Caki2 (cell line): ENCODE results near the gene SSBP3. TPM values are rescaled to one million over a fixed set of nuclear protein-coding genes. Genes with fewer than 3 reads are reported as not detected.

Experiments used
- DNase-seq: peaks from one replicate; pipeline ENCODE4 v3.0.0-alpha.2; 2015; ENCODE audit warnings: low read depth
- in situ Hi-C: cut with HindIII; loops from 2 replicates; pipeline ENCODE4 v1.10.0; 2016; ENCODE audit warnings: low sequenced_read_pairs, low pct_unique_long_range_greater_than_20kb, mixed read lengths
- total RNA-seq: library from RNA; depleted of rRNA; stranded (reverse); fragments of >200 nt; shearing (Covaris generic); gene quantifications from 2 replicates; pipeline ENCODE4 v1.2.3, GENCODE V29; 2014; ENCODE audit warnings: low replicate concordance

SSBP3 gene
- total RNA-seq, 1 experiment from 2014 or later: 14.4 TPM

DNA sequence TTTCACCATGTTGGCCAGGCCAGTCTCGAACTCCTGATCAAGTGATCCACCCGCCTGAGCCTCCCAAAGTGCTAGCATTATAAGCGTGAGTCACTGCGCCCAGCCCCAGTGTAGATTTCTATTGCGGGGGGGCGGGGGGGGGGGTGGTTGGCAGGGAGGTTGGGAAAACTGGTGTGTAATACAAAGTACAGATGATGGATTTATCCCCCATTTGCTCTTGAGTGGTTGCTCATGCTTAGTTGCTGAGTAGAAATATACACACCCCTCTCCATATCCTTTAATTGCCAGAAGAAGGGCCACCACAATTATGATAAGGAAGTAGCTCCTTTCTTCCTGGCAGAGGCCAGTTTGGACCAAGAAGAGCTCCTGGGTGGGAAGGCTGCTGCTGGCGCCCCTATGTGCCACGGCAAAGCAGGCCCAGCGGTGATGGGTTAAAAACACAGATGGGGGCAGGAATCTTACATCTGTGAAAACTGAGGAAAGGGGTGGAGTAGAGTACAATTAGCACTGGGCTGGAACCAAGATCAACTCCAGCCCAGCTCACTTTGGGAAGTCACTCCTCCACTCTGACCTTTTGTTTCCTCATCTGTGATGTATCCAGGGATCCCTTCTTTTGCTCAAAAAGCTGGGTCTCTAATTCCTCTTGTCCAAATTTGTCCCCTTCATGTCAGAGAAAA, 151.0 kb downstream of the SSBP3 start:
- in situ Hi-C loops: no loop called here
- DNase-seq: no peak

DNA sequence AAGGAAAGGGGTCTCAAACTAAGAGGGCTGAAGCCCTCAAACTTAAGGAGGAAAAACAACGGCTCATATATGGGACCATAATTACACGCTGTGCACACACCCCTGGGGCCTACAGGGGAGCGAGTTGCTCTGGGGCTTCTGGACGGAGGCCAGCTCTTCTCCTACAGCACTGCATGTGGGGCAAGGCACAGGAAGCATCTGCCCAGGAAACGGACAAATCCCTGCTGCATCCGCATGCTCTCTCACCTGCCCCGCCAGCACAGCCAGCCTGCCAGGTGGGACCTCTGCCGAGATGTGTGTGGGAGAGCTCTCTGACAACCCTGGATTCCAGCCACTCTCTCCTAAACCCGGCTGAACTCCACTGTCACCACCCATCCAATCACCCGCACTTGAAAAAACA, 152.1 kb downstream of the SSBP3 start:
- in situ Hi-C loops: no loop called here
- no peak for DNase-seq

DNA sequence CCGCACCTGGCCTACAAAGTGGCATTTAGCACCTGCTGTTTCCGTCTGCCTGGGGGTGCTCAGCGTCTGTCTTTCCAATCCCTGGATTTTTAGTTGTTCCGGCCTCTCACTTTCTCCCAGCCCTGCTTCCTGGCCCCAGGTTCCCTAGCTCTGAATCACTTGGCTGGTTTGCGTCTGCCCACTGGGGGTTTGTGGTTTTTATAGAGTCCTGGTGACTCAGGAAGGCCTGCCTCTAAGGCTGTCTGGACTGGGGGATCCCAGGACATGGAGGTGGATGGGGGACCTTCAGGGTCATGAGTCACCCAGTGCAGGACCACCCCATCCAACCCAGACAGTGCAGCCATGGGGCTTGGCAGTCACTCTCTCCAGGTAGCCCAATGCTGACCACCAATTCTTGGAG, 152.7 kb downstream of the SSBP3 start:
- in situ Hi-C loops: no loop called here
- peak; percentile 68 for DNase-seq

DNA sequence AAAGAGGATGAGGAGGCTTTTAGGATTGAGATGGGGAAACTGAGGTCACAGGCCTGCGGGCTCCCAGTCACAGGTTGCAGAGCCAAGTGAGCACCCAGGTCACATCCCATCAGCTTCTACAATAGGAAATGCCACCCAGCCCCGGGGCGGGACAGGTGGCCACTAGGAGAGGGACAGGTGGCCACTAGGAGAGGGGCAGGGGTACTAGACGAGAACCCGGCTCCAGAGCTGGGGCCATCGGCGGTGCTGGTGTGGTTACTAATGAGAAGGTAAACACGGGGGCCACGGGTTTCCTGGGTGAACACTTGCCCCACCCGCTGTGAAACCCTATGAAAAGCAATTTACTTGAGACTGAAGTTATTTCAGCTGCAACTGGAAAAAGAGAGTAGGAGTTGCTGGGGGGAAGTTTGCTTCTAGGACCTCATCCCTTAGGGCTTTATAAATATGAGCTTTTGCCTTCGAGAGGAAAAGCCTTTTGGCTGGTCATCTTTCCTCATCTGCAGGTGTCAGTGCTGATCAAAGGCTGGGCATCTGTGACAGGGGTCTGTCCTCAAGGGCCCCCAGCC, 153.7 kb downstream of the SSBP3 start:
- DNase-seq: no peak
- in situ Hi-C loops: no loop called here

- DNase-seq: no peak
- in situ Hi-C loops: no loop called here
Measured at GRCh38 chr1:54250670-54251069, 155.5 kb downstream of the SSBP3 start.

DNA sequence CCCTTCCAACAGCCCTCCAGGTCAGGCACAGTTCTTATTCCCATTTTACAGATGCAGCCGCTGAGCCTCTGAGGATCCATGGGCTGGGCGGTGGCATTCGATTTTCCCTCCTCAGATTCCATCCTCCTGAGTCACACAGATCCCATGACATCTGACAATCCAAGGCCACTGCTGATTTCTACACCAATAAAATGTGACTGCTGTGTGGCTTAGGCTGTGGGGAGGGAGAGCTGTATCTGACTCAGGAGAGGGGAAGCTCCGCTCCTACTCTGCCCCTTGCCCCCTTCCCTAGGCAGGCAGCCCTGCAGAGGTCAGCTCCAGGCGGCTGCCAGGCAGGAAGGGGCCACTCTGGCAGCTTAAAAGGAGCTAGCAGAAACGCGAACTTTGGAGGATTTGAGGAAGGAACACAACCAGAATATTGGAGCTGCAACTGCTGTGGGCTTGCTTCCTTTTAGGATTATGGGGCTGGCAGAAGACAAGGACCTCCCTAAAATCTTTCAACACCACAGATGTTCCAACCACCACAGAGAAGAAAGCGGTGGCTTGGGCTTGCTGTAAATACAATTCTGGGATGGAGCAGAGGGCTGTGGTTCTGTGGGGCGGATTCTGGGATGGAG, 156.3 kb downstream of the SSBP3 start:
- peak; percentile 45 for DNase-seq

DNA sequence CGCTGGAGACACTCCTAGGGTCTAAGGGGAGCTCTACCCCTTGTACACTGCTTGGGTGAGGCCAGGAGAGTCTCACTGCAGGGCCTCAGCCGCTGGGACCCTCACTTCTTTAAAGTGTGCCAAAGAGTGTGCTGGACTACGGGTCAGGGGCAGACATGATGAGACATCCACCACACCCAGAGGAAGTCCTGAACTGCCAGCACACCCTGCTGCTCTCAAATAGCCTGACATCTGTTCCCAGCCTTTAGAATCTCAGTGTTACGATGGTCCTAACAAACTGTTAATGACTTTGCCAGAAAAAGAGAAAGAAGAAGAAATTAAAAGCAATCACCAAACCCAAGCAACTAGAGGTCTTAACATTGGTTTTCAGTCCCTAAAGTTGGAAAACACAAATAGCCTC, 157.2 kb downstream of the SSBP3 start:
- DNase-seq: no peak

More for the DNA sequence above, 156.3 kb downstream of the SSBP3 start:
- in situ Hi-C loops: no loop called here

DNA sequence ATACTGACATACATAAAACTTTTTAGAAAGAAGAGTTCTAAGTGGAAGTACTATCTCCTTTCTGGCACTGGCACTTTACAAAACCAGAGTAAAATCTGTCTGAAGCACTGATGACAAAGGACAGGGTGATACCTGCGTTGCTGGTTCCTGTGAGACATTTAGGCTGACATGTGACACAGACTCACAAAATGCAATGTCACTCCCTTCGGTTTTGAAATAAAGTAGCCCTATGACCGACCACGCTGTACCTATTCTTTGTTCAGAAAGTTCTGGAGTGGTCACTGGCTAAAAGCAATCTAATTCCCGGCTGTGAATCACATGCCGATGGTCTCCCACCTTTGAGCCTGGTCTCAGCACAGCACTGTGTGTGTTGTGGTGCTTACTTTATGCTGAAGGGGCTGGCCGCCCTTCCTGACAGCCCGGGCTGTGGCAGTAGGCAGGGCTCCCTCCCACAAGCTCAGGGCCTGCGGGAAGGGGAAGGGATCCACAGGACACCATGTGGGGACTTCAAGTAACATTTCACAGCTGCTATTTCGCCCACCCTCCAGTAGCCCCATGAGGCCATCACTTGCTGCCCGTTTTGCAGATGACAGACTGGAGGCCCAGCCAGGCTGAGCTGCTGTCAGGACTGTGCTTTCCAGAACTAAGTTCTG, 158.2 kb downstream of the SSBP3 start:
- no peak for DNase-seq
- in situ Hi-C loops: no loop called here

More for the DNA sequence above, 157.2 kb downstream of the SSBP3 start:
- in situ Hi-C loops: no loop called here

- DNase-seq: no peak
- in situ Hi-C loops: no loop called here
Measured at GRCh38 chr1:54246116-54246721, 160.0 kb downstream of the SSBP3 start.

DNA sequence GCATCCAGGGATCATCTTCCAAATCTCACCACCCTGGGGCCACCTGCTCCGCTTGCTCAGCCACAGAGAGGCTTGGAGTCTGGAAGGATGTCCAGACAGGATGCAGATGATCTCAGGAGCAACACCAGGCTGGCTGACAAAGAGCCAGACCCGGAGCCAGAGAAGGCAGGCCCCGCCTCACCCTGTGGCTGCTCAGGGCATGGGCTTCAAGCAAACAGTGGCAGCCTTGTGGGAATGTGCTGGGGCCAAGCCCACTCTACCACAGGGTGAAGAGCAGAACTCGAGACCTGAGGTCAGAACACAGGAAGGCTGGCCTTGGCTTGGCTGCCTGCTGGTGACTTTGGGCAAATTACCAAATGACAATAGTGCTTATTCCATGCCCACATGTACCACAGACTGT, 160.7 kb downstream of the SSBP3 start:
- no peak for DNase-seq
- in situ Hi-C loops: no loop called here

DNA sequence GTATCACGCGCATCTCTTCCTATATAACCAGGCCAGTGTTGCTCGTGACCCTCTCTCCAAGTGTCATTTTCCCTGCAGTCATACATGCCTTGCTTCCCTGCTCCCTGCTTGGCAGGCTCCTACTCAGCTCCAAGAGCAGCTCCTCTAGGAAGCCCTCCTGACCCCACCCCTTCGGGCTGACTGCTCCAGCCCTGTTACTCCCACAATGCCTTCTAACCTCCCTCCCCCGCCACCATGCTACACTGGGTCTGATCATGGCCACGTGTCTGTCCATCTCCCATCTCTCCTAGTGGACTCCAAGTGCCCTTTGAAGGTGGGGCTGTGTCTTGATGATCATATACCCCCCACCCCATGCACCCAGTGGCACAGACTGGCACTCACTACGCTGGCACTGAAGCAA, 161.5 kb downstream of the SSBP3 start:
- DNase-seq: no peak
- in situ Hi-C loops: no loop called here

- no peak for DNase-seq
- in situ Hi-C loops: no loop called here
Measured at GRCh38 chr1:54243022-54243421, 163.2 kb downstream of the SSBP3 start.

GRCh38 chr1:54241364-54241763, 164.8 kb downstream of the SSBP3 start:
- no peak for DNase-seq
- in situ Hi-C loops: no loop called here

GRCh38 chr1:54240741-54241335, 165.4 kb downstream of the SSBP3 start:
- in situ Hi-C loops: no loop called here
- no peak for DNase-seq

DNA sequence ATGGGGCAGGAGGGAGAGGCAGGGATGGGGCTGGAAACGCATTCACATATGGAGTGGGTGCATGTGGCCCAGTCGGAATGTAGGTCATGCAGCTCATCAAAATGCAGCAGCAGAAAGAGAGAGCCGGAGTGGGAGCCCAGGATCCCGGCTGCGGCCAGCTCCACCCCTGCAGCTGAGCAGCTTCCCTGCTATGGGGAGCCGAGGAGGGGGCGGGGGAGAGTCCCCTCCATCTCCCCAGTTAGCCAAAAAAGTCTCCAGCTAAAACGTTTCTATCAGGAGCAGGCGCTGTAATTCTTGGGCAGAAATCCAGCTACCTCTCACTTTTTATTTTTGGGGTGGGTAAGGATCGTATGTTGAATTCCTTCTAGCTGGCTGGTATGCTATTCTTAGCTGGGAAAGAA, 166.6 kb downstream of the SSBP3 start:
- in situ Hi-C loops: no loop called here
- DNase-seq: no peak

- in situ Hi-C loops: no loop called here
- no peak for DNase-seq
Measured at GRCh38 chr1:54239035-54239383, 167.2 kb downstream of the SSBP3 start.

- DNase-seq: no peak
- in situ Hi-C loops: no loop called here
Measured at GRCh38 chr1:54238353-54239034, 167.7 kb downstream of the SSBP3 start.

- DNase-seq: no peak
- in situ Hi-C loops: no loop called here
Measured at GRCh38 chr1:54237586-54237985, 168.6 kb downstream of the SSBP3 start.
